Nucleus accumbens (tissue), 56 donors: Measurements from ENCODE around the gene SLC18A2.
A peak's percentile ranks its signal among the peaks of the same experiment; 100 is the strongest.
"Not testable (repeated sequence)": the region's sequence is repeated elsewhere in the genome, so short reads cannot be mapped to it uniquely, and the experiment has no call there.

Source experiments
- DNase-seq, 56 donors: peaks; one replicate each; lab custom pipeline; 2025; lab: John Stamatoyannopoulos, UW

SLC18A2 gene

GRCh38 chr10:117303451-117303850 is 62.5 kb downstream of the SLC18A2 start:
- DNase-seq, result not testable (repeated sequence)

DNA sequence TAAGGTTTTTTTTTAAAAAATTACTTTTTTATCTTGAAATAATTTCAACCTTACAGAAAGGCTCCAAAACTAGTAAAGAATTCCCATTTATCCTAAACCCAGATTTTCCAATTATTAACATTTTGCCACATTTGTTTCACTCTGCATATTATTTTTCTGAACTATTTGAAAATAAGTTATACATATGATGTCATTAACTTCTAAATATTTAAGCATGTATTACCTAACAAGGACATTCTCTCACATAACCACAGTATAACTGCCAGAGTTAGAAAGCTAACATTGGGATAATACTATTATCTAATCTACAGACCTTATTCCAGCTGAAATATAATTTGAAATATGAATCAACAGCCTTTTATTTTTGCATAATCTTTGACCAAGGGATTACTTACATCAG is 65.8 kb downstream of the SLC18A2 start:
- DNase-seq, result no peak

- DNase-seq, result no peak
Measured at GRCh38 chr10:117311261-117311660, 70.3 kb downstream of the SLC18A2 start.

GRCh38 chr10:117312430-117312829 is 71.5 kb downstream of the SLC18A2 start:
- no peak for DNase-seq

DNA sequence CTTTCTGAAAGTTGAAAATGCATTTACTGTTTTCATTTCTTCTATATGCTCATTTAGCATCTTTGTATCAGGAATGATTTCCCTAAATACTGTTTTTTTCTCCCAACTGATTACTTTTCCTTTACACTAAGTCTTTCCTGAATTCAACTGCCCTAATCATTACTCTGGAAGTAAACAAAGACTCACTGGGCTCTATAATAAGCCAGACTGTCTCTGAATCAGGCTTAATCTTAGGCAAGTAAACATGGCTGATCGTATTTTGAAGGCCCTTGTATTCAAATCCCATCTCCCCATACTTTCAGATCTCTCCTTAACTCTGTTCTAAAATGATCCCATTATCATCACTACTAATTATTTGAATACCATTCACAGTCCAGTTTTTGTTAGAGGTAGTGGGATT is 72.7 kb downstream of the SLC18A2 start:
- no peak for DNase-seq

DNA sequence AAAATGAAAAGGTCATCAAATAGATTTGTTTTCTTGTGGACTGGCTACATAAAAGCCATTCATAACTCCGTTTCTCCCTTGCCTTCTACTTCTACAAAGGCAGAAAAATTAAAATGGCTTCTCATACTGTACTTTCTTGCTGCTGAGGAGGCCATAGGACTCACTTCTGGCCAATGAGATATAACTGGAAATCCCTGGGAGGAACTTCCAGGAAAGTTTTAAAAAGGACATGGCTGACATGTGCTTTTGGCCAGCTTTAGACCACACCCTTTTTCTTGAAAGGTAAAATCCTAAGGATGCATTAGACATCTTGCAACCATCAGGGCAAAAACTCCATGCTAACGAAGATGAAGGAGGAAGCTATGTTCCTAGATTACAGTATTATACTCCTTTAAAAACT is 75.8 kb downstream of the SLC18A2 start:
- no peak for DNase-seq

GRCh38 chr10:117318909-117319308 is 78.0 kb downstream of the SLC18A2 start:
- DNase-seq, result no peak

- DNase-seq, result peak in 1 of 56 donors; percentile 8
Measured at GRCh38 chr10:117320050-117320665, 79.2 kb downstream of the SLC18A2 start.

GRCh38 chr10:117322260-117322659 is 81.3 kb downstream of the SLC18A2 start:
- no peak for DNase-seq

DNA sequence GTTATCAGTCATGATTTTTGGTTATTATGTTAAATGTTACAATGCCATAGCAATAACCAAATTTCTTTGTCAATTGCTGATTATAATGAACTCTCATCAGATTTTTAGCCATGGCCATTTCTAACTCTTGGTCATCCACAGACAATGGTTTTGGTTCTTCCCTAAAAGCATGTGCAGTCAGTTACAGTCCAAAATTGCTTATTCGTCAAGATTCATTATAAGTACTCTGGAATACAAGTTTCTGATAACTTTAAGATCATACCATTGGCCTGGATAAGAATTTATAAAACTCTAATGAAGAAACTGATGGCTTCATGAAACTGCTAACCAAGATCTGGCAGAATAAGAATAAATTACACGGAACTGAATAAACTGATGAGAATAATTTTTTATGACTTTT is 83.5 kb downstream of the SLC18A2 start:
- DNase-seq, result no peak

GRCh38 chr10:117327262-117327661 is 86.3 kb downstream of the SLC18A2 start:
- DNase-seq, result no peak
